CD4-positive, alpha-beta T cell treated with Interleukin-10 for 1 hour (primary cell): ENCODE results near the gene PHETA1.
"Not testable (repeated sequence)": the region's sequence is repeated elsewhere in the genome, so short reads cannot be mapped to it uniquely, and the experiment has no call there.

Source experiments
- DNase-seq: peaks from one replicate; pipeline ENCODE4 v3.0.0-alpha.2; 2020

PHETA1 gene

DNA sequence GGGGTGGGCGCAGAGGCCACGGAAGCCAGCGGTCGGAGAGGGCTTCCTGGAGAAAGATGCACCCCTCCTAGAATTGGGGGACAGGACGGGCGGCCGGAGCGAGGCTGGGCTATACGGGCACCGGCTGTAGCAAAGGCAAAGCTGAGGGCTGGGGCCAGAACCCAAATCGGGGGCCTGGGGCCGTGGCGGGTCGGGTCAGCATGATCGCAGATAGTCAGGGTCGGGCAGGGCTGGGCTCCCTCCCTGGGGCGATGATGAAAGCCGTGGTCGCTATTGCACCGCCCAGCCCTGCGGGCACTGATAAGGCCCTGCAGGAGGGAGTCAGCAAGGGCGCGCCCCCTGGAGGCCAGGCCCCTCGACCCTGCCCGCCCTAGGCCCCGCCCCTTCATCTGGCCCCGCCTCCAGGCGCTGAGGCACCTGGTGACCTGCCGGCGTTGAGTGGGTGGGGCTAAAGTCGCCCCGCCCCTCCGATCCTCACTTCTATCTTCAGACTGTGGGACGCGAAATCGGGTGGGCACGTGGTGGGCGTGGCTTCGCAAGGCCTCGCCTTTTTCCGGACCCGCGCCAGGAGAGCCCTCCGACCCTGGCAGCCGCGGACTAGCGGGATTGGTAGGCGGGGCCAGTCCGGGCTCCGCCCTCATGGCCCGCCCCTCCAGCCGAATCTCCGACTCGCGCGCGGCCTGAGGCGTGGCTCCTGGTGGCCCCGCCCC lies 36.4 kb upstream of the PHETA1 start:
- DNase-seq = peak; percentile 98

DNA sequence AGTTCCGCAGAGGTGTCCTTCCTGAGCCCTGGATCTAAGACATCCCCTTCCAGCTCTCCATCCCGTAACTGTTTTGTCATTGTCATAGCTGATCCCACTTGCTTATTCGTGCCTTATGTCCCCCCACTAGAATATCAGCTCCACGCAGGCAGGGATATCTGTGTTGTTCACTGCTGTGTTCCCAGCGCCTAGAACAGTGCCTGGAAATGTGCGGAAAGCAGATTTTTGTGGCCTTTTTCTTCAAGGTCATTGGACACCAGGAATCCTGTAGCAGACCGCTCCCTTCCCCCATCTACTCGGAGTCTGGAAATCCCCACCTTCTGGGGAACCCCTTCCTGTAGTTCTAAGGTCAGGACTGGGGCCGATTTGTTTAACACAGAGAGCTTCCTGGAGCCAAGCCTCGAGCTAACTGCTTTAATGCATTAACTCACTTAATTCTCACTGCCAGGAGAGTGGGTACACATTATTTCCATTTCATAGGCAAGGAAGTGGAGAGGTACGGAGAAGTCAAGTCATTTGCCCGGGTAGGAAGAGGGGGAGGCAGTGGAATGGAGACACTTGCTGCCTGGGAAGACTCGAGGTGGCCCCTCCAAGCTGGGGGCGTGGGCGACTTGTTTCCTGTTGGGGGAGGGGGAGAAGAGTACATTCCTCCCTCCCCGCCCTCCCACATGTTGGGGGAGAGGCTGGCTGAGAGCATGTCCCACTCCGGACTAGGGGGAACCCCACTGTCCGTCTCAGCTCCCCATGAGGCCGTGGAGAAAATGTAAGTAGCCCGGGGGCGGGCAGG lies 35.7 kb upstream of the PHETA1 start:
- peak; percentile 73 for DNase-seq

DNA sequence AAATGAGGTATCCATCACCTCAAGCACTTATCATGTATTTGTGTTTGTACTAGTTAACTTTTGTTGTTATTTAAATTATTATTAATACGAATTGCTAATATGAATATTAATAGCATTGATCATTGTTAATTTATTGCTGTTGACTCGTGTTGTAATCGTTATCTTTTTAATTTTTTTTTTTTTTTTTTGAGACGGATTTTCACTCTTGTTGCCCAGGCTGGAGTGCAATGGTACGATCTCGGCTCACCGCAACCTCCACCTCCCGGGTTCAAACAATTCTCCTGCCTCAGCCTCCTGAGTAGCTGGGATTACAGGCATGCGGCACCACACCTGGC lies 33.6 kb upstream of the PHETA1 start:
- DNase-seq = not testable (repeated sequence)

DNA sequence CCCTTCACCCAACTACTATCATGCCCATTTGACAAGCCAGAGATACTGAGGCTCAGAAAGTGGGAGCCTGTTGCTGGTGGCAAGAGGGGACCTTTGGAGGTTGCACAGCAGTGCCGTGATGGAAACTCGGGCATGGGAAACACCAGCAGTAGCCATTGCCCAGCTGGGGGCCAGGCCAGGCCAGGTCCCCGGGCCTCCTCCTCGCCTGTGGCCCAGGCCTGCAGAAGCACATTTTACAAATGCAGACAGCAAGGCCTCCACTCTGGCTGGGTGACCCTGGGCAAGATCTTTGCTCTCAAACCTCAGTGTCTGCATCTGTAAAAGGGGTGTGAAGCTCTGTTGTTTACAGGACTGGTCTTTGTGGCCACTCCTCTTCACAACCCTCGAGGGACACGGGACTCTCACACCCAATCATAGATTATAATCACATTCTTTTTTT lies 32.3 kb upstream of the PHETA1 start:
- DNase-seq = no peak

DNA sequence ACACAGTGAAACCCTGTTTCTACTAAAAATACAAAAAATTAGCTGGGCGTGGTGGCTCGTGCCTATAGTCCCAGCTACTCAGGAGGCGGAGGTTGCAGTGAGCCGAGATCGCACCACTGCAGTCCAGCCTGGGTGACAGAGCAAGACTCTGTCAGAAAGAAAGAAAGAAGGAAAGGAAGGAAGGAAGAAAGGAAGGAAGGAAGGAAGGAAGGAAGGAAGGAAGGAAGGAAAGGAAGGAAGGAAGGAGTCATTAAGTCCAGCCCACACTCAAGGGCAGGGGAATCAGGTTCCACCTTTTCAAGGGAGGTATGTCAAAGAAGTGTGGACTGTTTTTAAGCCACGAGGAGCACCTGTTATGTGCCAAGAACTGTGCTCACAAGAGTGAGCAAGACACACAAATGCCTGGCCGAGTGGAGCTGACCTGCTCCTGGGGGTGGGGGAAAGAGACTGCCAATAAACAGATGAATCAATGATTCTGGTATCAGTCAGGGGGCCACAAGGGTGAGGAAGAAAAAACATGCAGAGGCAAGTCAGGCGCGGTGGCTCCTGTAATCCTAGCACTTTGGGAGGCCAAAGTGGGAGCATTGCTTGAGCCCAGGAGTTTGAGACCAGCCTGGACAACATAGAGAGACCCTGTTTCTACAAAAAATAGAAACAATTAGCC lies 31.0 kb upstream of the PHETA1 start:
- DNase-seq = not testable (repeated sequence)

DNA sequence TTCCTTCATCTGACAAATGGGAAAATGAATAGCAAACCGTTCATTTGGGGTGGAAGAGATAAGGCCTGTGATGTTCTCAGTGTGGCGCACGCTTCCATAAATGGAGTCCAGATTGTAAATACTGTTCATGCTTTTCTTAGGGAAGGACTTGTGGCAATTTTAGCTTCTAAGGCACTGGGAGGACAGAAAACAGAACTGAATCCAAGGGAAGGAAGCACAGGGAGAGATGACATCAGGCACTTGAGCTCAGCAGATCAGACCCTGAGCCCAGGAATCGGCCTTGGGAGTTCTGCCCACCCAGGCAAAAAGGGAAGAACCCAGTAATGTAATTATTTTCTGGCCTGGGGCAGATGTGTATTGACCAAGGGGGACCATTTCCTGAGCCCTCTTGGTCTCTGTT lies 29.6 kb upstream of the PHETA1 start:
- DNase-seq = no peak

DNA sequence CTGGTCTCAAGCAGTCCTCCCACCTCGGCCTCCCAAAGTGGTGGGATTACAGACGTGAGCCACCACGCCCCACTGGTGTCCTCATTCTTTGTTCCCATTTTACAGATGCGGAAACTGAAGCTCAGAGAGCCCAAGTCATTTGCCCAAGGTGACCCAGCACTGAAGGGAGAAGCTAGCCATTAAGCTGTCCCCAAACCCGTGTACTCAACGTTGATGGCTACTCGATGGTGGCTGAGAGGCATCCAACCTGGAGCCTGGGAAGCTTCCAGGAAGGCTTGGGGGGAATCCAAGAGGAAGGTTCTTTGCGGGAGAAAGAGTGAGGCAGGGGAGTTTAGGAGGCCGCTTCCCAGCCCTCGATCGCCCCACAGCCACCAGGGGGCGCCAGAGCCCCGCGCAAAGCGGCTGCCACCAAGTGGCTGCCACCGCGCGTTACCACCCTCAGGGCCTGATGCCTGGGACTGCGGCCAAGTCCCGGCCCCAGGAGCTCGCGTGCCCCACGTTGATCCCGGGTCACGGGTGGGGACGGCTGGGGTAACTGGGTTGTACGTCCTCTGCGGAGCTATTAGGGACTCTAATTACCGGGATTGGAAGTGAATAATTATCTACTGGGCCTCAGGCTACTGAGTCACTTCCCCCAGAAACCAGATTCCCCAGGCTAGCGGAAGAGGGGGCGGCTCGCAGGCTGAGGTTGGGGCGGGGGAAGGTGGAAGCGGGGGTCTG lies 28.0 kb upstream of the PHETA1 start:
- DNase-seq = peak; percentile 88

DNA sequence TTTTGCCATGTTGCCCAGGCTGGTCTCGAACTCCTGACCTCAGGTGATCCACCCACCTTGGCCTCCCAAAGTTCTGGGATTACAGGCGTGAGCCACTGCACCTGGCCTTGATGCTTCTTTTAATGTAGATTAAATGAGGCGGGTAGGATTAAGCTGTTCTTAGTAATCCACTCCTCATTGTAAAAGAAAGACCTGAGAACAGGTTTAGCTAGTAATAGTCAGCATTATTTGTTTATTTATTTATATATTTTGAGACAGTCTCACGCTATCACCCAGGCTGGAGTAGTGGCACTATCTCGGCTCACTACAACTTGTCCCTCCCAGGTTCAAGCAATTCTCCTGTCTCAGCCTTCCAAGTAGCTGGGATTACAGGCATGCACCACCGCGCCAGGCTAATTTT lies 27.4 kb upstream of the PHETA1 start:
- not testable (repeated sequence) for DNase-seq

DNA sequence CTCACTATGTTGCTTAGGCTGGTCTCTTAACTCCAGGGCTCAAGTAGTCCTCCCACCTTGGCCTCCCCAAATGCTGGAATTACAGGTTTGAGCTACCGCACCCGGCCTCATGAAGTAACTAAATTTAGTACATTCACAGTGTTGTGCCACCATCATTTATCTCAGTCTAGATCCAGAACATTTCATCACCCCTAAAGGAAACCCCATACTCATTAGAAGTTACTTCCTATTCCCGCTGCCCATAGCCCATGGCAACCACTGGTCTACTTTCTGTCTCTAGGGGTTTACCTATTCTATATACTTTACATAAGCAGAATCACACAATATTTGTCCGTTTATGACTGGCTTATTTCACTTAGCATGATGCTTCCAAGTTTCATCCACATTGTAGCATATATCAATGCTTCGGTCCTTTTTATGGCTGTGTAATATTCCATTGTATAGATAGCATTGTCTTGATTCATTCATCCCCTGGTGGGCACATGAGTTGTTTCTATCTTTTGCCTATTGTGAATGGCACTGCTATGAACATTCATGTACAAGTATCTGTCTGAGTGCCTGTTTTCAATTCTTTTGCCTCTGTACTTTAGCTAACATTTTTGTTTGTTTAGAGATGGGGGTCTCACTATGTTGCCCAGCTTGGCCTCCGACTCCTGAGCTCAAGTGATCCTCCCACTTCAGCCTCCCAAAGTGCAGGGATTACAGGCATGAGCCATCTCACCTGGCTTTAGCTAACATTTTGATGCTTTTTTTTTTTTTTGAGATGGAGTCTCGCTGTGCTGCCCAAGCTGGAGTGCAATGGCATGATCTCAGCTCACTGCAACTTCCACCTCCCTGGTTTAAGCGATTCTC lies 26.7 kb upstream of the PHETA1 start:
- DNase-seq = no peak

DNA sequence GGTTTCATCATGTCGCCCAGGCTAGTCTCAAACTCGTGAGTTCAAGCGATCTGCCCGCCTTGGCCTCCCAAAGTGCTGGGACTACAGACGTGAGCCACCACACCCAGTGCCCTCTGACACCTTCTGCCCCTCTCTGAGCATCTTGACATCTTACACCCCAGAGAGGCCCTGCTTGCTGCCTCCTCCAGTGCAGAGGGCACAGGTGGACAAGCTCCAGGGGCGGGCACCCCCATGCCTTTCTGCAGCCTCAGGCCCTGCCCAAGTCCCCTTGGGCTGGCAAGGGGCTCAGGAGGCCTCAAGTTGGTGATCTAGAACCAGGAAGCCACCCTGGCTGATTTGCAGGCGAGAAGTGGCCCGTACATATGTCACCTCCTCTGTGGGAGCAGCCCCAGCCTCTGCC lies 25.6 kb upstream of the PHETA1 start:
- no peak for DNase-seq

DNA sequence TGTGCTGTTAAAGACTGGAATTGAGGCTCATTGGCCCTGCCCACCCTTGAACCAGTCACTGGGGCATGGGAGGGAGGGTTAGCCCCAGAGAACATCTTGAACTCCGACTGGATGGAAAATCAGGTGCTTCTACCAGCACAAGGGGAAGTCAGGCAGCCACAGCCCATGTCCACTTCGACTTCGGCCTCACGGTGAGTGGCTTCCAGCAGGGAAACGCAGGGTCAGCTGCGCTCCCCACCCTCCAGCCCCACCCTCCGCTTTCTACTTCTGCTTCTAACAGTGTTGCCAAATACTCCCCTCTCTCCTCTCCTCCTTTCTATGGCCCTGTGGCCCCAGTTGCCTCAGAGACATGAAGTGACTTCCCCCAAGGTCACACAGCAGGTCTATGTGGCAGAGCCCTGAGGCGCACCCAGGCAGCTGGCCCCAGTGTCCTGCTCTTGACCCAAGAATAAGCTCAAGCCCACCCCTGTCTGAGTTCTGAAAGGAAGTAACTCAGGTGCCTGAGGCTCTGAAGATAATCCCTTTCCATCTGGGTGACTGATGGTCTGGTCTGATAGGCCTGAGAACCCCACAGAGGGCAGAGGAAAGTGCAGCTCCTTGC lies 24.9 kb upstream of the PHETA1 start:
- no peak for DNase-seq

DNA sequence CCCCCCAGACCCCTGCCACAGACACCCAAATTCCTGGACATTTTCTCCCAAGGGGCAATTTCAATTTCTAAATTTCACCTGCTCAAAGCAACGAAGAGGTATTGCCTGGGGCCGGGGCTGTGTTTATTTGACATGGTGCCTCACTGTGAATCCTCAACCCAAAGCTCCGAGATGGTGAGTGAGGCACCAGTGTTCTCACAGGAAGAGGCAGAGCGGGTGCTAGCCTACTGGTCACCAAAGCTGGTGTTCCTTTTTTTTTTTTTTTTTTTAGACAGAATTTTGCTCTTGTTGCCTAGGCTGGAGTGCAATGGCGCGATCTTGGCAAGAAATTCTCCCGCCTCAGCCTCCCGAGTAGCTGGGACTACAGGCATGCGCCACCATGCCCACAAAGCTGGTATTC lies 22.0 kb upstream of the PHETA1 start:
- DNase-seq = no peak

DNA sequence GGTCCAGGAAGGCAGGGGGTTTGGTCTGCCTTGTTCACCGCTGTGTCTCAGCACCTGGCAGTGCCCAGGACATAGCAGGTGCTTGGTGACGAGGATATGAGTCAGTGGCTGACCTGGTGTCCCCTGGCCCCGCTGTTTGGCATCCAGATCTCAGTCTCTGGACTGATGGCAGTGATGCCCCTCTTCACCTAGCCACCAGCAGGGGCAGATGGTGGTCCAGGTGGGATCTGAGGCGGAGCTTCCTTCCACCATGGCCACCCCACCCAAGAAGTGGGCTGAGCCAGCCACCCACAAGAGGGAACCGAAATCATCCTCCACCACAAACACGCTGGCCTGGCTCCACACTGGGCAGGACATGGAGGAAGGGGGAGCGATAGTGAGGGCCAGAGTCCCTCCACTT lies 20.7 kb upstream of the PHETA1 start:
- no peak for DNase-seq

DNA sequence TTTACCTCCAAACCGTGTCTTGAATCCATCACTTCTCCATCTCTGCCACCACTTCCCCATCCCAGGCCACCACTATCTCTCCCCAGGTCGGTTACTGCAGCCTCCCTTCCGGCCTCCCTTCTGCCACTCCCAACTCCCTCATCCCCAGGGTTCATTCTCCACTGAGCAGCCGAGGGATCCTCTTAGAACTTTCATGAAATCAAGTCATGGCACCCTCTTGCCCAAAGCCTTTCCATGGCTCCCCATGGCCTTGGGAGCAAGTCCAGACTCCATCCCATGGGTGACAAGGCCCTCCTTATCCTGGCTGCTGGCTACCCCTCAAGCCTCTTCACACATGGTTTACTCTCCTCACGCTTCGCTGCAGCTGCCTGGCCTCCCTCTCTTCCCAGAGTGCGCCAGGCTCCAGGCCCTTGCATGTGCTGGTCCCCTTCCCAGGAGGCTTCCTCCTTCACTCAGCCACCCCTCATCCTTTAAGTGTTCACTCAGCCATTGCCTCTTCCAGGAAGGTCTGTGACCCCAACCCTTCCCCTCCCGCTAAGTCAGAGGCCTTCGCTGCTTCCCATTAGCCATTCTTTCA lies 18.9 kb upstream of the PHETA1 start:
- DNase-seq = no peak

DNA sequence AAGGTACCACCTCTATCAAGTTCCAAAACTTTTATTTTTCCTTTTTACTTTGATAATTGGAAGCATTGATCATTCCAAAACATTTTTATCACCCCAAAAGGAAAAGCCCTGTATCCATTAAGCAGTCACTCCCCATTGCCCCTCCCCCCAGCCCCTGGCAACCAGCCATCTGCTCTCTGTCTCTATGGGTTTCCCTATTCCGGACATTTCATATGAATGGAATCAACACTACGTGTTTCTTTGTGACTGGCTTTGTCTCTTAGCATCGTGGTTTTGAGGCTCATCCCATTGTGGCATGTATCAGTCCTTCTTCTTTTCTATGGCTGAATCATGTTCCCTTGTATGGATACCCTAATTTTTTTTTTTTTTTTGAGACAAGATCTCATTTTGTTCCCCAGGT lies 18.0 kb upstream of the PHETA1 start:
- DNase-seq = no peak

DNA sequence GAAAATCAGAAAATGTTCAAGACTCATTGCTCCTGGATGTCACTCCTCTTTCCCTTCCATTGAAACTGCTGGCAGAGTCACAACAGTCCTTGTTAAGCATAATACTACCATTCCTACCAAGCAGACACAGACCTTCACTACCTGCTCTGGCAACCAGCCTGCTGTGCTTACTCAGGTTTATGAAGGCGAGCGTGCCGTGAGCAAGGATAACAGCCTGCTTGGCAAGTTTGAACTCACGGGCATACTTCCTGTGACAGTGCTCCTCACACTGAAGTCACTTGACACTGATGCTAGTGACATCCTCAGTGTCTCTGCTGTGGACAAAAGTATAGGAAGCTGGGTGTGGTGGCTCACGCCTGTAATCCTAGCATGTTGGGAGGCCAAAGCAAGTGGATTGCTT lies 15.7 kb upstream of the PHETA1 start:
- DNase-seq = no peak

DNA sequence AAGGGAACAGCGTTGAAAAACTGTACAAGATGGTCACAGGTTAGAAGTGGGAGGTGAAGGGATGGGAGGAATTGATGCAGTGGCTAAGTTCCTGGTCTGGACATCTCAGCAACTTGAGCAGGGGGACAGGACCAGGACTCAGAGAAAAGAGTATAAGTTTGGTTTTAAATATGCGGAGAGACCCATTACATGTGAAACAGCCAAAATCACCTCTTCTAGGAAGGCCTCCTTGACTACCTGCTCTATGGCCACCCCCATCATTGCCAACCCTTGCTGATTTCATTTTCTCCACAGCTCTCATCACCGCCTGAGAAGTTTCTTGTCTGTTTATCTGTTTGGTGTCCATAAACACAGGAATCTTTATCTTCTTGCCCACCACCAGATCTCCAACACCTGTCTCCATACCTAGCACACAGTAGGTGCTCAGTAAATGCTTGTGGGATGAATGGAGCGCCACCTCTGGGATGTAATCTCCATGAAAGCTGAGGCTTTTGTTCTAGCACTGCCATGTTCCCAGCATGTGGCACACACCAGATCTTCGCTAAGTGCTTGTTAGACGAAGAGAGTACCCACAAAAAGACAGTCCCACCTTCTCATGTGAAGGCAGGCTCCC lies 11.2 kb upstream of the PHETA1 start:
- DNase-seq = no peak

DNA sequence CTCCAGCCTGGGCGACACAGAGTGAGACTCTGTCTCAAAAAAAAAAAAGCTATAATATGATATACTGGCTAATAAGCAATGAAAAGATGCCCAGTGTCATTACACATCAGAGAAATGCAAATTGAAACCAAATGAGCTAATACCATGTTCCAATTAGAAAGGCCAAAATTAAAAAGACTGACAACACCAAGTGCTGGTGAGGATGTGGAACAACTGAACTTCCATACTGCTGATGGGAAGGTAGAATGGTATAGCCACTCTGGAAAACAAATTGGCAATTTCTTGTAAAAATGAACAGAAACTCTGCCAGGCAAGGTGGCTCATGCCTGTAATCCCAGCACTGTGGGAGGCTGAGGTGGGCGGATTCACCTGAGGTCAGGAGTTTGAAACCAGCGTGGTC lies 8.5 kb upstream of the PHETA1 start:
- no peak for DNase-seq

DNA sequence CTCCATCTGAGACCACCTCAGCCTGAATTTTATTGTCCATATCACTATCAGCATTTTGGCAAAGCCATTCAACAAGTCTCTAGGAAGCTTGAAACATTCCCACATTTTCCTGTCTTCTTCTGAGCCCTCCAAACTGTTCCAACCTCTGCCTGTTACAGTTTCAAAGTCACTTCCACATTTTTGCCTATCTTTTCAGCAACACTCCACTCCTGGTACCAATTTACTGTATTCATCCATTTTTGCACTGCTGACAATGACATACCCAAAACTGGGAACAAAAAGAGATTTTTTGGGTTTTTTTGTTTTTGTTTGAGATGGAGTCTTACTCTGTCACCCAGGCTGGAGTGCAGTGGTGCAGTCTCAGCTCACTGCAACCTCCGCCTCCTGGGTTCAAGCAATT lies 4.3 kb upstream of the PHETA1 start:
- not testable (repeated sequence) for DNase-seq

DNA sequence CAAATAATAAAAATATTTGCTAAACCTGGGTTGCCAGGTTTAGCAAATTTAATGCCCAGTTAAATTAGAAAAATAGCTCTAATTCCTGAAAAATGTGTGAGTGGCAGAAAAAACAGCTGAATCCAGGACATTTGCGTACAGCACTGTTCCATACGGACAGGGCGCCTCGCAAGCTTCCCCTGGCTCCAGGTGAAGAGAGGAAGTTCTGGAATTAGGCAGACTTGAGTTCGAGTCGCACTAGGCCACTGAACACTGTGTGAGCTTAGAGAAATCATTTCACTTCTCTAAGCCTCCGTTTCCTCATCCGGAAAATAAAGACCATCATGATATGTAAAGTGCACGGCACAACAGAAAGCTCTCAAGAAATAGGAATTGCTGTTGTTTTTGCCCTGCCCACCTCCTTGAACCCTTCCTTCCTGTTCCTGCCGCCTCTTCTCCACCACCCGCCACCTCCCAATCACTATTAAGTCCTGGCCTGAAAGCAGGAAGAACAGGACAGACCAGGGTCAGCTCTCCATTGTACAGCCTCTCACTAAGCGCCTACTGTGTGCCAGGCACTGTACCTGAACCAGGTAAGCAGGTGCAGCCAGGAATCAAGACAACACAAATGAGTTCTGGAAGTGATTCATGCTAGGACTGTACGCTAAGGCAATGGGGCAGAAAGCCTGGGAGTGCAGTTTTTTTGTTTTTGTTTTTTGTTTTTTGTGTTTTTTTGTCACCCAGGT lies 763 bp upstream of the PHETA1 start:
- DNase-seq = no peak
